B cell (primary cell): ENCODE results near the gene TRABD2B. TPM values are rescaled to one million over a fixed set of nuclear protein-coding genes. Genes with fewer than 3 reads are reported as not detected.

Experiments
- ATAC-seq: fragments of 200-7000 bp; cut with Tn5 transposase; one replicate; pipeline ENCODE4 v1.10.0; 2021; ENCODE audit warnings: low read depth, mild to moderate bottlenecking, moderate number of reproducible peaks, moderate library complexity
- CTCF ChIA-PET: fragments of 350-600 bp; sonication (Branson Sonifier 250); formaldehyde crosslinking; loops from one replicate; lab custom pipeline; 2021; ENCODE audit warnings: antibody characterized with exemption, inconsistent platforms; lab: Charles Lee
- POLR2A ChIA-PET: fragments of 350-600 bp; sonication (Branson Sonifier 250); formaldehyde crosslinking; loops from one replicate; lab custom pipeline; 2021; ENCODE audit warnings: antibody characterized with exemption; lab: Charles Lee
- DNase-seq: peaks from one replicate; pipeline ENCODE4 v3.0.0; 2013
- H2AFZ ChIP-seq: 2 replicates; pipeline ENCODE4 v1.6.1; 2012; ENCODE audit warnings: mild to moderate bottlenecking, low read depth, low read length; ENCODE audit not compliant: insufficient read depth, poor library complexity, severe bottlenecking
- H3K27ac ChIP-seq, 2 donors: 1 replicate in 1 of 2; 2 replicates in 1 of 2; pipeline ENCODE4 v1.5.1; 2012 to 2013; ENCODE audit warnings: low read length in 2 of 2, mild to moderate bottlenecking in 2 of 2, moderate library complexity in 1 of 2
- H3K27me3 ChIP-seq, 4 experiments: fragments of 200-600 bp in 1 of 4; sonication (generic) in 1 of 4; replicated peaks in 1 of 4; 1 replicate in 2 of 4; 2 replicates in 2 of 4; pipeline versions ENCODE4 v1.6.1 to v1.7.0; 2013 to 2016; ENCODE audit warnings: low read length in 3 of 4, mild to moderate bottlenecking in 2 of 4, mixed read lengths in 1 of 4, moderate library complexity in 1 of 4; ENCODE audit not compliant: insufficient read depth in 4 of 4, control insufficient read depth in 3 of 4; ENCODE audit errors: control extremely low read depth in 1 of 4
- H3K36me3 ChIP-seq, 2 experiments: replicated peaks in 1 of 2; 1 replicate in 1 of 2; 2 replicates in 1 of 2; pipeline versions ENCODE4 v1.6.1 to v1.7.1; 2013; ENCODE audit warnings: low read length in 1 of 2; ENCODE audit not compliant: insufficient read depth in 2 of 2, control insufficient read depth in 1 of 2; ENCODE audit errors: control extremely low read depth in 1 of 2, extremely low read depth in 1 of 2
- H3K4me1 ChIP-seq, 2 donors: fragments of 200-600 bp in 1 of 2; sonication (generic) in 1 of 2; 1 replicate in 1 of 2; 2 replicates in 1 of 2; pipeline versions ENCODE4 v1.5.1 to v1.6.1; 2013 to 2017; ENCODE audit warnings: low read length in 2 of 2; ENCODE audit not compliant: control insufficient read depth in 2 of 2, insufficient read depth in 2 of 2
- H3K4me2 ChIP-seq: replicated peaks from 2 replicates; pipeline ENCODE3; 2012; ENCODE audit warnings: mild to moderate bottlenecking, low read depth, low read length; ENCODE audit not compliant: poor library complexity, severe bottlenecking
- H3K4me3 ChIP-seq, 5 experiments: fragments of 200-600 bp in 1 of 5; sonication (generic) in 1 of 5; 1 replicate in 3 of 5; 2 replicates in 2 of 5; pipeline versions ENCODE4 v1.5.1 to v1.7.0; 2011 to 2016; ENCODE audit warnings: low read length in 4 of 5, mild to moderate bottlenecking in 4 of 5, low read depth in 2 of 5, control low read depth in 1 of 5, moderate library complexity in 1 of 5; ENCODE audit not compliant: insufficient read depth in 1 of 5; ENCODE audit errors: control extremely low read depth in 1 of 5, extremely low read depth in 1 of 5
- H3K79me2 ChIP-seq: fragments of 200-600 bp; sonication (generic); one replicate; pipeline ENCODE4 v1.6.0; 2016; ENCODE audit warnings: low read length; ENCODE audit not compliant: control insufficient read depth, insufficient read depth
- H3K9ac ChIP-seq: fragments of 200-600 bp; sonication (generic); 2 replicates; pipeline ENCODE4 v1.6.1; 2017; ENCODE audit warnings: mild to moderate bottlenecking, low read length, moderate library complexity
- H3K9me3 ChIP-seq, 3 donors: one replicate each; pipeline versions ENCODE4 v1.6.1 to v1.7.1; 2013; ENCODE audit warnings: low read length in 2 of 3; ENCODE audit not compliant: control insufficient read depth in 2 of 3, insufficient read depth in 1 of 3; ENCODE audit errors: control extremely low read depth in 1 of 3
- H4K20me1 ChIP-seq: 2 replicates; pipeline ENCODE4 v1.6.0; 2012; ENCODE audit warnings: mild to moderate bottlenecking, low read length; ENCODE audit not compliant: insufficient read depth, control insufficient read depth, poor library complexity, severe bottlenecking
- H3K27ac Mint-ChIP-seq: one replicate; pipeline ENCODE4 v1.8.0; 2021; ENCODE audit warnings: mixed read lengths
- H3K27me3 Mint-ChIP-seq: one replicate; pipeline ENCODE4 v1.8.0; 2021; ENCODE audit warnings: mixed read lengths
- H3K4me1 Mint-ChIP-seq: one replicate; pipeline ENCODE4 v1.8.0; 2021; ENCODE audit warnings: mixed read lengths
- H3K4me3 Mint-ChIP-seq: one replicate; pipeline ENCODE4 v1.8.0; 2021; ENCODE audit warnings: mixed read lengths
- H3K9me3 Mint-ChIP-seq: one replicate; pipeline ENCODE4 v1.8.0; 2022; ENCODE audit warnings: mixed read lengths; ENCODE audit not compliant: insufficient read depth
- EZH2 ChIP-seq: IDR thresholded peaks from 2 replicates; pipeline ENCODE4 v1.6.1; 2012; ENCODE audit warnings: borderline replicate concordance, low read depth, mild to moderate bottlenecking, moderate library complexity, low read length; ENCODE audit not compliant: insufficient read depth, poor library complexity, severe bottlenecking
- WGBS: methylation state at CpG from one replicate; pipeline ENCODE4 v1.1.5; 2013; ENCODE audit warnings: missing lambda C conversion rate; ENCODE audit not compliant: insufficient coverage; 5-methylcytosine and 5-hydroxymethylcytosine counted together
- intact Hi-C: fragments of 100-400 bp; cut with micrococcal nuclease; formaldehyde crosslinking; loops from one replicate; pipeline ENCODE4 v1.10.0; 2022
- polyA plus RNA-seq: library from polyadenylated mRNA; depleted of rRNA; stranded (reverse); fragments of >200 nt; gene quantifications from 2 replicates; pipeline ENCODE4 v1.2.3, GENCODE V29; 2012
- total RNA-seq, 2 donors: library from RNA; stranded (reverse); fragments of 120-200 nt in 1 of 2; gene quantifications; 1 replicate in 1 of 2; 2 replicates in 1 of 2; pipeline versions ENCODE4 v1.2.3 to v1.2.4, GENCODE V29; 2013 to 2022
- TF ChIP-seq, protein P1 (sequence below): fragments of 200-600 bp; IDR thresholded peaks from one replicate; pipeline ENCODE4 v1.8.0; 2022; ENCODE audit warnings: antibody characterized with exemption, mild to moderate bottlenecking

TRABD2B gene
- total and polyA plus RNA-seq, 2 donors (not counting 1 experiment from before 2014, with no cell fraction given) = not detected

DNA sequence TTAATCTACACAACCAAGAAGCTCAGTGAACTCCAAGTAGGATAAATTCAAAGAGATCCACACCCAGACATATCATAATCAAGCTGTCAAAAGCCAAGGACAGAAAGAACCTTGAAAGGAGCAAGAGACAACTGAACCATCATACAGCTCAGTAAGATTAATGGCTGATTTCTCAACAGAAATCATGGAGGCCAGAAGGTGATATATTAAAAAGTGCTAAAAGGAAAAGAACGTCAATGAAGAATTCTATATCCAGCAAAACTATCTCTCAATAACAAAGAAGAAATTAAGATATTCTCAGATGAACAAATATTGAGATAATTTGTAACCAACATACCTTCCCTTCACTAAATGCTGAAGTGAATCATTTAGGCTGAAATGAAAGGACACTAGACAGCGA is 161.8 kb downstream of the TRABD2B start:
- intact Hi-C loops = no loop called here
- Histone ChIP-seq H3K79me2 (no peaks in the 10 kb centered on the region), H3K9me3 (peaks cover 0 to 8% (median 2%) of the 10 kb centered on the region in 3 donors), H3K9ac (no peak overlapping the region), H3K4me3 (no peak overlapping the region), H4K20me1 (no peaks in the 10 kb centered on the region), H3K4me2 (no peak overlapping the region), H3K4me1 (no peaks in the 10 kb centered on the region), H3K27me3 (no peaks in the 10 kb centered on the region), H3K27ac (no peak overlapping the region), H3K36me3 (no peaks in the 10 kb centered on the region), H2AFZ (no peak overlapping the region)
- Mint-ChIP-seq H3K27me3 (no peaks in the 10 kb centered on the region), H3K9me3 (peaks cover 4% of the 10 kb centered on the region), H3K27ac (no peak overlapping the region), H3K4me1 (no peaks in the 10 kb centered on the region), H3K4me3 (no peak overlapping the region)
- ChIA-PET CTCF (no interaction called here), POLR2A (no interaction called here)
- WGBS = no CpG with 5 or more reads among the region's 2 CpGs
- TF ChIP-seq, protein P1, sequence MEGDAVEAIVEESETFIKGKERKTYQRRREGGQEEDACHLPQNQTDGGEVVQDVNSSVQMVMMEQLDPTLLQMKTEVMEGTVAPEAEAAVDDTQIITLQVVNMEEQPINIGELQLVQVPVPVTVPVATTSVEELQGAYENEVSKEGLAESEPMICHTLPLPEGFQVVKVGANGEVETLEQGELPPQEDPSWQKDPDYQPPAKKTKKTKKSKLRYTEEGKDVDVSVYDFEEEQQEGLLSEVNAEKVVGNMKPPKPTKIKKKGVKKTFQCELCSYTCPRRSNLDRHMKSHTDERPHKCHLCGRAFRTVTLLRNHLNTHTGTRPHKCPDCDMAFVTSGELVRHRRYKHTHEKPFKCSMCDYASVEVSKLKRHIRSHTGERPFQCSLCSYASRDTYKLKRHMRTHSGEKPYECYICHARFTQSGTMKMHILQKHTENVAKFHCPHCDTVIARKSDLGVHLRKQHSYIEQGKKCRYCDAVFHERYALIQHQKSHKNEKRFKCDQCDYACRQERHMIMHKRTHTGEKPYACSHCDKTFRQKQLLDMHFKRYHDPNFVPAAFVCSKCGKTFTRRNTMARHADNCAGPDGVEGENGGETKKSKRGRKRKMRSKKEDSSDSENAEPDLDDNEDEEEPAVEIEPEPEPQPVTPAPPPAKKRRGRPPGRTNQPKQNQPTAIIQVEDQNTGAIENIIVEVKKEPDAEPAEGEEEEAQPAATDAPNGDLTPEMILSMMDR = no peak
- TF ChIP-seq EZH2 = no peak
- ATAC-seq (no peak), DNase-seq (no peak)

DNA sequence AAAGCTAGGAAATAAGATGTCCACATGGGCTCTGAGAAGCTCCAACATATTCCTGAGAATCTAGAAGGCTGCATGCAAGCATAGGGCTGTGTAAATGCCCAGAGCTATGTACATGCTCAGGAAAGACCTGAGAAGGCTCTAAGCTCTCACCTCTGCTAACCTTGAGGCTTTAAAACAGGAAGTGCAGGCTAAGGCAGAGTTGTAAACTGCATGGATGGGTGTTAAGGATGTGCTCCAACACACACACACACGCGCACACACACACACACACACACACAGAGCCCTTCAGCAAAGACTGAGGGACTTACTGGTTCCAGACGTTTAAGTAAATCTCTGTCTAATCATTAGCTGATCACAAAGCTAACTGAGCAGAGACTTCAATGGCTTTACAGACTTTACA is 162.9 kb downstream of the TRABD2B start:
- H3K4me3 Mint-ChIP-seq = no peak overlapping the region
- Histone ChIP-seq H3K4me2 (no peak overlapping the region), H3K79me2 (no peaks in the 10 kb centered on the region), H4K20me1 (no peaks in the 10 kb centered on the region), H3K4me1 (no peaks in the 10 kb centered on the region), H3K9ac (no peak overlapping the region), H2AFZ (no peak overlapping the region), H3K9me3 (peaks cover 0 to 8% (median 2%) of the 10 kb centered on the region in 3 donors), H3K36me3 (no peaks in the 10 kb centered on the region), H3K27ac (no peak overlapping the region), H3K4me3 (no peak overlapping the region), H3K27me3 (peaks cover 0 to 2% (median 0%) of the 10 kb centered on the region in 4 experiments)
- WGBS = 67% methylated on average over 3 of the region's 3 CpGs
- ChIA-PET CTCF (no interaction called here), POLR2A (no interaction called here)
- intact Hi-C loops = no loop called here
- DNase-seq (no peak), ATAC-seq (no peak)
- H3K4me1 Mint-ChIP-seq = no peaks in the 10 kb centered on the region
- H3K27me3 Mint-ChIP-seq = peaks cover 3% of the 10 kb centered on the region
- H3K27ac Mint-ChIP-seq = no peak overlapping the region
- peaks cover 4% of the 10 kb centered on the region for H3K9me3 Mint-ChIP-seq
- TF ChIP-seq, protein P1 = no peak
- TF ChIP-seq EZH2 = no peak
